ENCODE measurements around the gene DOCK2. TPM values are rescaled to one million over a fixed set of nuclear protein-coding genes. Genes with fewer than 3 reads are reported as not detected.
A peak's percentile ranks its signal among the peaks of the same experiment; 100 is the strongest.

Gene DOCK2
- total and polyA plus RNA-seq, 3 donors from 2014 or later, result 6.8 to 8.9 (median 7.3) TPM

DNA sequence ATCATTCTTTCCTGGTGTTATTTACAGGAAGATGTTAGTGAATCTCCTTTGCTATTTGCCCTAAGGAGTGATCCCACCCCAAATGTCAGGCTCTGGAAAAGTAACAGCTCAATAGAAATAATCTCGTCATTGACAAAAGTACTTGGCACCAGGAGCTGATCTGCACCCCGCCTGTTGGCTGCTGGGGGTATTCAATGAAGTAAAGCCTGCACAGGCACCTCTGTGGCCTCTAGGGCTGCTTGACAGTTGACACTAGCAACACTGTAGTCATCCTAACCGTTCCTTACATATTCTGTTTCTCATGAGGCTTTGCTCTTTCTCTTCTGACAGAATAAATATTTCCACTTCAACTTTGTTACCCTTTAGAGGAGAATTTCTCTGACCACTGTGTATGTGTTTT is 103.4 kb downstream of the DOCK2 start:
- H3K36me3 ChIP-seq (ENCODE audit: low read depth, missing control alignments), result no peaks in the 10 kb centered on the region
- TF ChIP-seq CTCF (IDR thresholded peaks at IDR 0.05) (no peak), POLR2A (IDR thresholded peaks at IDR 0.05) (no peak)
- H3K27ac ChIP-seq, result no peak overlapping the region
- intact Hi-C loops (cut with DNase I; ENCODE audit: low total_unique reads), result no loop called here
- DNase-seq, result no peak
- H3K4me1 ChIP-seq, result peaks cover 19% of the 10 kb centered on the region
- no peaks in the 10 kb centered on the region for H3K9me3 ChIP-seq
- H3K4me3 ChIP-seq, result no peak overlapping the region
- H3K27me3 ChIP-seq, result no peaks in the 10 kb centered on the region
- 78 to 80% methylated on average over 3 of the region's 3 CpGs for WGBS, 2 donors

DNA sequence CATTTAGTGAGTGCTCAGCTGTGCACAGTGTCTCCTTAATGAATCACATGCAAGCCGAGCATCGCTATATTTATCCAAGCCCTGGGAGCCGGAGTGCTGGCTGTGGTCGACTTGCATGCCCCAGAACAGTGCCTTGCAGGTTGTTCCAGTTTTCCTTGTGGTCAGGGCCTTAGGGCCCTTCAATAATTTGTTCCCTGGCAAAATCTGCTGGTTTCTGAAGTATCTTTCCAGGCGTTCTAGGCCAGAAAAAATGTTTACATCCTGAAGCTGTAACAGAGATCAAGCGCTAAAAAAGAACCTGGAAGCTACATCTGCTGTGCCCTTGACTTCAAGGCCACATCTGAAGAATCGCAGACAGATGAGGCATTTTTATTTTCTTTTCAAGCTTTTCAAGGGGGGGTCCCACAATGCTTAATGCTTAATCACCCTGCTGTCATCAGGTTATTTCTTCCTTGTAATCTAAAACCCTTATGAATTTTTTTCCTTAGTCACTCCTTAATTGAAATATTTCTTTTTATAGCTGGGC is 105.8 kb downstream of the DOCK2 start:
- DNase-seq, result peak; percentile 70
- H3K9me3 ChIP-seq, result no peaks in the 10 kb centered on the region
- no peaks in the 10 kb centered on the region for H3K36me3 ChIP-seq (ENCODE audit: low read depth, missing control alignments)
- no peaks in the 10 kb centered on the region for H3K27me3 ChIP-seq
- intact Hi-C loops (cut with DNase I; ENCODE audit: low total_unique reads), result no loop called here
- TF ChIP-seq CTCF (IDR thresholded peaks at IDR 0.05) (no peak), POLR2A (IDR thresholded peaks at IDR 0.05) (no peak)
- 18 to 53% methylated on average over 4 to 7 of the region's 7 CpGs for WGBS, 2 donors
- H3K4me1 ChIP-seq, result peaks cover 24% of the 10 kb centered on the region
- no peak overlapping the region for H3K27ac ChIP-seq
- no peak overlapping the region for H3K4me3 ChIP-seq

DNA sequence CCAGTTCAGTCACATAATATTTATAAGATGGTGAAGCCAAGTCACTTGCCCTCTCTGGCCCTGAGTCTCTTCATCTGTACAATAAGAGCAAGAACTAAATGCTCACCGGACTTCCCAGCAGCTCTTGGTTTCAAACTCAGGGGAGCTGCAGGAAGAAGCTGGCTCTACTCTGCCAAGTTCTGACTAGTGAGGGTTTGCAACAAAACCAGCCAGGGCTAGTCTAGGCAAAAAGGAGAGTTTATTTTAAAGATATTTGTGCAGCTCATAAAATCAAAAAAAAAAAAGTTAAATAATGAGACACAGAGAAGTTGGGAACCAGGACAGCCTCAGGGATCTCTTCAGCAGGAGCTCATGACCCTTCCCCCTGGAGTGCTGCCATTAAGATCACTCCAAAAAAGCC is 107.3 kb downstream of the DOCK2 start:
- 29 to 44% methylated on average over 1 of the region's 1 CpG for WGBS, 2 donors
- DNase-seq, result peak; percentile 57
- Histone ChIP-seq H3K4me1 (peaks cover 24% of the 10 kb centered on the region), H3K36me3 (ENCODE audit: low read depth, missing control alignments) (no peaks in the 10 kb centered on the region), H3K4me3 (no peak overlapping the region), H3K9me3 (no peaks in the 10 kb centered on the region), H3K27me3 (no peaks in the 10 kb centered on the region), H3K27ac (no peak overlapping the region)
- intact Hi-C loops (cut with DNase I; ENCODE audit: low total_unique reads), result no loop called here
- TF ChIP-seq CTCF (IDR thresholded peaks at IDR 0.05), result no peak
- no peak for TF ChIP-seq POLR2A (IDR thresholded peaks at IDR 0.05)

DNA sequence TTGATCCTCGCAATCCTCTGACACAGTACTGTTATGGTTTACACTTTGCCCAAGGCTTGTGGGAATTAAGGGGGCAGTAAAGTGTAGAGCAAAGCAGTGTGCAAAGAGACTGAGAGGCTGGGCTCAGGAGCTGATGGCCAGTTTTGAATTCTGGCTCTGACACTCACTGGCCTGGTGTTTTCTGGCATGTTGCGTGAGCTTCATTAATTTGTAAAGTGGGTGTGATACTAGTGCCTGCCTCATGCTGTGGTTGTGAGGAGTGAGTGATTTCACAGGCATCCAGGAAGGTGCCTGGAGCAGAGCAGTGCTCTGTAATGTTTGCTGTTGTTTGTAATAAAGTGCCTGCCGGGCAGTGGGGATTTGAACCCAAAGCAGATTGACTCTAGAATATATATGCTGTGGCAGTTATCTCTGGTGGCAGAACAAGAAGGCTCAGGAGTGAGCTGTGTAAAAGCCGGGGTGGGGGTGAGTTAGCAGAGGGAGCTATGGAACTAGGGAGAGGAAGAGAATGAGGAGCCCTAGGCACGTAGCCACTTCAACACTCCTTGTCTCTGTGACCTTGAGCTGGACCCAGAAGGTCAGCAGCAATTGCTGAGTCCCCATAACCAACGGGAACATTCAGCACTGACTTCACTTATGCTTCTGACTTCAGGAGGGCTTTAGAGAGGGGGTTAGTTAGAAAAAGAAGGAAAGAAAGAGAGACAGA is 108.5 kb downstream of the DOCK2 start:
- 50 to 65% methylated on average over 6 of the region's 6 CpGs for WGBS, 2 donors
- peaks cover 24% of the 10 kb centered on the region for H3K4me1 ChIP-seq
- intact Hi-C loops (cut with DNase I; ENCODE audit: low total_unique reads), result no loop called here
- DNase-seq, result peak; percentile 50
- peak overlapping the region in 1 of 2 donors; percentile 50 for H3K27ac ChIP-seq
- no peaks in the 10 kb centered on the region for H3K9me3 ChIP-seq
- H3K27me3 ChIP-seq, result no peaks in the 10 kb centered on the region
- no peak for TF ChIP-seq CTCF (IDR thresholded peaks at IDR 0.05)
- no peak for TF ChIP-seq POLR2A (IDR thresholded peaks at IDR 0.05)
- H3K4me3 ChIP-seq, result no peak overlapping the region
- no peaks in the 10 kb centered on the region for H3K36me3 ChIP-seq (ENCODE audit: low read depth, missing control alignments)
